SW 1271 (cell line): ENCODE data around the gene RANBP3.
A peak's percentile ranks its signal among the peaks of the same experiment; 100 is the strongest.
"Not testable (repeated sequence)": the region's sequence is repeated elsewhere in the genome, so short reads cannot be mapped to it uniquely, and the experiment has no call there.

Experiments
- DNase-seq, 2 experiments: peaks; one replicate each; lab custom pipeline; 2025; lab: John Stamatoyannopoulos, UW

RANBP3 gene

DNA sequence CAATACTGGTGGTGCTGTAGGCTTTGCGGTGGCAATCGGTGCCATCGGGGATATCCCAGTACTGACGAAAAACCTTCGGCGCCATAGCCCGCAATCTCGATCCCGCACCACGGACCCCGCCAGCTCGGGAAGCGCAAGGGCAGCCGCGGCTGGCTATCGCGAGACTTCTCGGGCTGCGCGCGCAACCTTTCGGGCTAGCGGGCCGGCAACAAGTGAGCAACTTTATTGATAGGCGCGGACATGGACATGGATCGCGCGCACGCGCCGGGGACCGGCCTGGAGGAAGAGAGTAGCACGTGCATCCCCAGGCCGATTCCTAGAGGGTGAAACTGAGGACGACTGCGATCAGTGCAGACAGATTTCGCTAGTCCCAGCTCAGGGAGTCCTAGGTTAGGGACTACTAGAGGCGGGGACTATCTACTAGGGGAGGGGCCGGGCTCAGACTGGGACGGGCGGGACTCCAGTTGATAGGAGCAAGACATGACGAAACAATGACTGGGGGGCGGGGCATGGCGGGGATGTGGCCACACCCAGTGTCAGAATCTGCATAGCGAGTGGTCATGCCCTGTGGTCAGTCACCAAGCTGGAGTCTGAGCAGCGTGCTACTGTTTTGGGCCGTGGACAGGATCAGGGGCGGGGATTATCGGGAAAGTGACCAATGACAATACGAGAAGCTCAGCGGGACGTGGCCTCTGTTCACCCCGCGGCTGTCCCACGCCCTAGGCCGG, 74.2 kb downstream of the RANBP3 start, which contains the start of gene NDUFA11:
TSS of gene NDUFA11 (minus strand) at position 167 of the 728 bp plus-strand sequence. CDS start at position 85, 82 bp downstream.
- DNase-seq: peak; percentile 92 to 96

DNA sequence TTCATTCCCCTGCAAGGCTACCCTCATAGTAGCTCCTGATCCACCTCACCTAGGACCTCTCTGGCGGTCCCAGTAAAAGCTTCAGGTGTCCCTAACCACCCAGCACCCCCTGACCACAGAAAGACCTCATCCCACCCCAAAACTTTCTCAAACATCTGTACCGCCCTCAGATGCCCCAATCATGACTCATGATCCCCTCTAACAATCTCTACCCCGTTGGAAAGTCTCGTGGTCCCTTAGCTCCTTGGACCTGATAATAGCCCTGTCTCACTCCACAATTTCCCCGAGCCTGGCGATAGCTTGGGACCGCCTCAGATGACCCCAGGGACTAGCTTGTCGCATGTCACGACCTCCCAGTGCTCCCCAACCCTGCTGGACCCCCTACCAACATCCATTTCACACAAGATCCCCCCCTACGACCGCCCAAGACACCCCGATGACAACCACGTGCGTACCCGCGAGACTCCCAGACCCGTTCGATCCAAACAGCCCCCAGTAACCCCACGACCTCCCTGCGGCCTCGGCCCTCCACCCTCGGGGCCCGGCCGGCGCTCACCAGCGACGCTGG, 74.8 kb downstream of the RANBP3 start:
- no peak for DNase-seq

DNA sequence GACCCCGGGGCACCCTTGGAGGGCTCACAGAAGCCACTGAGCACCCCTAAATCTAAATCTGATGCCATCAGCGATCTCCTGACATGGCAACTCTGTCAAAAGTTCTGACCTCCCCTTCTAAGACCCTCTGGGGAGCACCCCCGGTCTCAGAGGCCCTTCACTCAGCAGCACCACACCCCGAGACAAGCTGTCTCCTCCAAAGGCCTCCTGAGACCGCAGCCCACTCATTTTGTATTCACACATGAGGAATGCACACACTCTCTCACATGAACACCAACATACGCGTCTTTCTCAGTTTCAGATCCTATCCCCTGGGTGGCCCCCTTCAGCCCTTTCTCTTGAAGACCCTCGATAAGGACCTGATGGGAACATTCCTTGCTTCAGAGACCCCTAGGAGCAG, 77.0 kb downstream of the RANBP3 start:
- no peak for DNase-seq

DNA sequence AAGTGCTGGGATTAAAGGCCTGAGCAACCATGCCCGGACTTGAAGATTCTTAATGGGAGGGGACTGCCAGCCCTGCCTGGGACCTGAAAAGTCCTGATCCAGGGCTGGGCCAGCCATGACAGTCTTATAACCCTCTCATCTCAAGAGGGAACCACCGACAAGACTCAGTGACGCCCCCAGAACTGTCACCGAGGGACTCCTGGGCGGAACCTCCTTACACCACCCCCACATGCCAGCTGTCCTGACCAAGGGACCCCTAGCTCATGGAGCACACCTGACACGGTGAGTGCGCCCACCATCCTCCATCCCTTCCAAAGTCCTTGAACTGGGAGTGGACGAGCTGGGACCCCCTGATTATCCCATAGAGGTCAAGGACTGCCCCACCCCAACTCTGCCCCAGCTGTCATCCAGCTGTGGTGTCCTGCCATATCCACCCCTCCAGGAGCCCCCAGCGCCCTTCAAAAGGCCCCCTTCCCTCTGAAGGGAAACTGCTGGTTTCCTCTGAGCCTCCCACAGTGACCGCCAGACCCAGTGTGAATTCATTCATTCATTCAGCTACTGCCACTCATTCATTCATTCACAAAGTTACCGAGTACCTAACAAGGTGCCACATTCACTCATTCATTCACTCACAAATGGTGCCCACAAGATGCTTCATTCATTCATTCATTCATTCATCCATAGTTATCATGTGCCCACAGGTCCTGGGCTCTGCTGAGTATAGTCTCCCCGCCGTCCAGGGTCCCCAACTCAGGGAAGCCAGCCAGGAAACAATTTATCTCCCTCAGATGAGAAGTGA, 78.0 kb downstream of the RANBP3 start:
- DNase-seq: no peak

DNA sequence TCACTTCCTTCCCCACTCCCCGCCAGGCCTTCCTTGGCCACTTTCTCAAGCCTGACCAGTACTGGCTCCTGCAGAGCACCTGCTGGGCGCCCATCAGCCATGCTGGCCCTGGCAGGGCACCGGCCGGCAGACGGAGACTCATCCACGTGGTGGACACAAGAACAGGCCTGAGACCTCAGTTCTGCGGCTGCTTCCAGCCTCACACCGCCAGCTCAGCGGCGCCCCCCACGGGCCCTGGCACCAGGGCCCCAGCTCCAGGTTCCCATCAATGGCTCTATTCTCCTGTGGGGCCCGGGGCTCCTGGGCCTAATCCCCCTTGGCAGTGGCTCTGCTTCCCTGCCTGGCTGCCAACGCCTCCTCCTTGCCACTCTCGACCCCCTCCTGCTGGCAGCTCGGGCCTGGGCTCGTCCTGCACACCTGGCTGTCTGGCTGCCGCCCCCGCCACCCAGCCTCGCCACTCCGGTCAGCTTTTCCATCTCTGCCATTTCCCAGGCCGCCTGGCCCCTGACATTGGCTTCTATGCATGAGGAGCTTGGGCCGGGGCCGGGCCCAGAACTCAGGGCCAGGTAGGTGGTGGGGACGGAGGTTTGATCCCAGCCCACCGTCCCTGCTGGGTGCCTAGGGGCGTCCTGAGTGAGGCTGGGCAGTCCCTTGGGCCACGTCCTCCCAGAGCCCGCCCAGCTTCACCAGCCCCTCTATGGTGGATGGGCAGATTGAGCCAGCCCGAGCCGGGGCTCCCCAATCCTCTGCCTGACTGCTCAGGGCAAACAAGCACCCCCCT, 80.6 kb downstream of the RANBP3 start:
- DNase-seq: no peak

DNA sequence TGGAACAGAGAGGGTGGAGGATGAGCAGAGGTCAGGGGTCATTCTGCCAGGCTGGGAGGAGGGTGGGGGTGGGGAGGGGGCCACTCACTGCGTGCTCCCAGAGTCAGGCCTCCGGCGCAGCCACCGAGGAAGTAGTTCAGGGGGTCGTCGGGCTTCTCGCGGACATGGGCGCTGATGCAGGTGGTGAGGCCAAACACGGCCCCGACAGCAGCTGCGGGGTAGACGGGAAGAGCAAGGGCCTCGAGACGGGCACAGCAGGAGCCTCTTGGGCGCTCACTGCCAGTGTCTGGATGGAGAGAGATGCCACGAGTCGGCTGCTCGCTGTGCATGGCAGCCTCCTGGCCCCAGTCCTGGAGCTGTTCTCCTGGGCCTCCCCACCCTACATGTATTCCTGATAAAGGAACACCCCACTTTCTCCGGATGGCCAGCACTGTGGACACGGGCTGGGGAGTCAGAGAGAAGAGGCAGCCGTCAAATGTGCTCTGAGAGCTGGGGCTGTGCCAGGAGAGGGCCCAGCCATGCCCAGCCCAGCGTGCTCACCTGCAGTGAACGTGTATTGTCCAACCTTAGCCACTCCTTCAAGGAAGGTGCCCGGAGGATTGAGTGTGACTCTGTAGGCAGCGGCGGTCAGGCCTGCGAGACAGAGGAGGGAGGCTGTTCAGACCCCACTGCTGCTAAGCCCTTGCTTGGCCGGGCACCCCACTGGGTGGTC, 81.4 kb downstream of the RANBP3 start:
- no peak for DNase-seq

DNA sequence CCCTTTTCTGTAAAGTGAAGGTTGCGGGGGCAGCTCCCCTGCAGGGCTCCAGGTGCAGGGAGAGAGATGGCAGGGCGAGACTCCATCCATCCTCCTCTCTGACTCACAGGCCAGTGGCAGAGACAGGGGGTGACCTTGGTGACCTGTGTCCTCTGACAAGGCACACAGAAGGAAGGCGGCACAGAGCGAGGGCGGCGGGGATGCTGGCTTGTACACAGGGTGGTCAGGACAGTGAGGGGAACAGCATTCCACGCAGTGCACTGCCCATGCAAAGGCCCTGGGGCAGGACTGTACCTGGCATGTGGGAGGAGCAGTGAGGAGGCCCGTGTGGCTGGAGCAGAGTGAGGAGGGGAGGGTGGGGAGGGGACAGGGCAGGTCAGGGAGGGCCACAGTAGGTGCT, 82.0 kb downstream of the RANBP3 start:
- DNase-seq: no peak

DNA sequence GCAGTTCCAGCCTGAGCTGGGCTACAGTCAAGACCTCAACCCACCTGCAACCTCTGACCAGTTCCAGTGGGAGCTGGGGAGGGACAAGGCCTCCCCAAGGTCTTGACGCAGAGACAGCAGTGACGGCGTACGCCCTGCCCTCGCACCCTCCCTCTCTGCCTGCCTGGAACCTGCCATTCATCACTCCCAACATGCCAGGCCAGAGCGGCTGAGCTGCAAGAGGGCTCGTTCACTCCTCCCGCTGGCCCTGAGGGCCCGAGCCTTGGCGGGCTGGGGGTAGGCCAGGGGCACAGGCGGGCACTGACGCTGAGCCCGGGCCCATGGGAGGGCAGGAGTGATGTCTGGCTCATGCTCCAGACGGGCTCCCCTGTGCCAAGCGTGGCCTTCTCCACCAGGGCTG, 82.5 kb downstream of the RANBP3 start:
- no peak for DNase-seq

DNA sequence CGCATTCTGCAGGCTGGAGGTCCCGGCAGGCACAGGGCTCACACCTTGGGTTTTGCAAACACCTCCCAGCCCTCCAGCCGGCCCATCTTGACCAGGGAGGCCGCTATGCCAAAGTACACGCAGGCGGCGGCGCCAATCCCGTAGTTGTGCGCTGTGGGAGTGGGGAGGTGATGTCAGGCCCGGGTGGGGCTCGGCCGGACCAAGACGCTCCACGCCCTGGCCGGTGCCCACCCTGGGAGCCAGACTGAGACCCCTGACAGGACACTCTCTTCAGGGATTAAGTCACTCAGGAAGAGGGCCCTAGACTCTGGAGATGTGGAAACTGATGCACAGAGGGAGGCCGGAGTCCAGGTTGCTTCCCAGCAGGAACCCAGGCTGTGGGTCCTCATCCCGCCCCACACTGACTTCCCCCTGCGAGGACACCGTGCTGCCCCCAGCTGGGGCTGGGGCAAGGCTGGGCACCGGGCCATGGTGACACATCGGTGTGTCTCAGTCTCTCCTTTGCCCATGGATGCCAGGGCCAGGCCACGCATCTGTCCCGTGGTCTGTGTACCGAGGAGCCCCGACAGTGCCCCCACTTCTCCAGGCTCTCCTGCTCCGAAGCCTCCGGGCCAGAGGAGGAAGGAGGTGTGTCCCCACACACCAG, 83.1 kb downstream of the RANBP3 start:
- no peak for DNase-seq

DNA sequence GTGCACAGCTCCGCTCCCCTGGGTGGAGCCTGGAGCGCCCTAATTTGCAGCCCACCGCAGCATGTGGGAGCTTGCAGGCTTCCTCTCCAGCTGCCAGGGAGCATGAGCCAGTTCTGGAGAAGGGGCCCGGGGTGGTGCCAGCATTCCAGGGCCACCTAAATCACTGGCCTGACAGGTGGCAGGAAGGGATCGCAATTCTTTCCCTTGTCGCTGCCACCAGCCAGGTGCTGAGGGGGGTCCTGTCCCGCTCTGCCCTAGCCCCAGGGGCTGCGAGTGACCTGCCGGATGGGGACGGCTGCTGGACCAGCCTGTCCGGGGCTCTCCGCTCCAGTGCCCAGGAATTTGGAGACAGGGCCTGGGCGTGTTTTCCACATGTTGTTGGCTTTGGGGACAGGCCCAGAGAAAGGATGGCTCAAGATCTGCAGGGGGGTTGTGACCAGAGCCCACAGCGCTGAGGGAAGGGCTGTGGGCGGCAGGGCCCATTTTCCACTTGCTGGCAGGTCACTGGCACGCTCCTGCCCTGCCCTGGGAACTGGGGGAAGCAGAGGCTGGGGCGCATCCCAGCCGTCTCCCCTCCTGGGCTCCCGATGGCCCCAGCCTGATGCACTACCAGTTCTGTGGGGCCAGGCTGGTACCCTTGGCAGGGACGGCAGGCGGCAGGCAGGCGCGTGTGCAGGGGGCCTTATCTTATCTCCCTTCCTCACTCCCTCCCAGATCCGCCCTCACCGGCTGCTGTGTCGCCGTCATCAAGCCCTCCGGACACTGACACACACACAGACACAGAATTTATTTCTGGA, 83.8 kb downstream of the RANBP3 start:
- no peak for DNase-seq

DNA sequence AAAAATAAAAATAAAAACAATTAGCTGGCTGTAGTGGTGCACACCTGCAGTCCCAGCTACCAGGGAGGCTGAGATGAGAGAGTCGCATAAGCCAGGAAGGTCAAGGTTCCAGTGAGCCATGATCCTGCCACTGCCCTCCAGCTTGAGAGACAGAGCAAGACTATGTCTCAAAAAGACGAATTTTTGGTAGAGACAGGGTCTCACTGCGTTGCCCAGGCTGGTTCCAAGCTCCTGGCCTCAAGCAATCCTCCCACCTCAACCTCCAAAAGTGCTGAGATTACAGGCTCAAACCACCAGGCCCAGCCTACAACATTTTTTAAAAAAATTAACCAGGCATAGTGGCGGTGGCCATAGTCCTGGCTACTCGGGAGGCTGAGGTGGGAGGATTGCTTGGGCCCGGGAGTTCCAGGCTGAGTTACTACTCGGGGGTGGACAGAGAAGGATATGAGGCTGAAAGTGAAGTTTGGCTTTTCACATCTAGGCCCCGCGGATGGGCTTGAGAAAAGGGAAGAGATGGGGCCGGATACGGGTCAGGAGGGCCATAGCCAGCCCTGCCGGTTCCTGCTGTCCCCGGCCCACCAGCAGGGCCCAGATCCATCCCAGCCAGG, 84.5 kb downstream of the RANBP3 start:
- DNase-seq: no peak

DNA sequence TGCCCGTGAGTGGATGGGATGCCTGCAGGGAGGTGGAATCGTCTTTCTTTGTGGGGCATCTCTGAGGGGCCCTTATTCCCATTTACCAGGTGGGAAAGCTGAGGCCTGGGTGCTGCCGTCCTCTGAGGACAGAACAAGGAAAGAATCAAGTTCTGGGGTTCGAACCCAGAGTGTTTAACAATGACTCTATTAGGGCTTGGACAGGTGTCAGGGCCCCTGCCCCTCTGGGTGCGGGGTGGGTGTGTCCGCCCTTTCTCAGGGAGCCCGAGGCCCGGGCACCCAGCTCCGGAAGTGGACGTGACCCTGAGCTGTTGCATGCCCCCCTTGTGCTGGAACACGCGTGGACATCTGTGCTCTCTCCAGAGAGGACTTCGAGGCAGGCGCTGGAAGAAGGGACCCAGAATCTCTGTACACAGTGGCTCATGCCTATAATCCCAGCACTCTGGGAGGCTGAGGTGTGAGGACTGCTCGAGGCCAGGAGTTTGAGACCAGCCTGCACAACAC, 85.1 kb downstream of the RANBP3 start:
- no peak for DNase-seq

DNA sequence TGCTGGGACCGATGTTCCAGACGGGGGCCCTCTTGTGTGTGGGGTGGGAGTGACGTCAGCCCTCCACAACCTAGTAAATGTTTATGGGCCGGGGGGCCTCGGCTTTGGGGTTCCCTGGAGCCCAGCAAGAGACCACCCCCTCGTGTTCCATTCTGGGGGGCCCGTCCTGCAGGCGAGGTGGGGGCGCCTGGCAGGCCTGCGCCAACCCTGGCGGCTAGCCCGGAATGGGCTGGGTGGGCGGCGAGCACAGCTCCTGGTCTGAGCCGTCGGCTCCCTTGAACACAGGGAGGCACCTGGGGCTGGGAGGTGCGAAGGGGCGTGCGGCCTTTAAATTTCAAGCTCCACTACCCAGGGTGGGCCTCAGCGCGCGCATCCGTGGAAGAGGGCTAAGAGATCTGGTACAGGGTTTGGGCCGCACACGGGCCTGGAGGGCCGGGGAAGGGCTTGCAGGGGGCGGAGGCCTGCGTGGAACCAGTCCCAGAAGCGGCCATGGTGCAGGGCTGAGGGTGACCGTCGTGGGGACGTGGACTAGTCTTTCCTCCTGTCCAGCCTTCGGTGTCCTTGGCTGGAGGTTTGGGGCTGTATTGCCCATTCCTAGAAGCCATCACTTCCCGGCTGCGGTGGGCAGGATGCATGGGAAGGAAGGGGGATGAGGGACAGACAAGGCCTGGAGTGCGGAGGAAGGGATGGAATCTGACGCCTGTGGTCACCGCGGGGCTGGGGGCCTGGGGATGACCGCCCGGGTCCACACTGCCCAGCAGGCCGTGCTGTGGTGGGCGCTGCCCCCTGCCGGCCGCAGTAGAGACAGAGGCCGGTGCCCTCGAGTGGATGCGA, 85.8 kb downstream of the RANBP3 start:
- DNase-seq: peak in 1 of 2 experiments; percentile 21

DNA sequence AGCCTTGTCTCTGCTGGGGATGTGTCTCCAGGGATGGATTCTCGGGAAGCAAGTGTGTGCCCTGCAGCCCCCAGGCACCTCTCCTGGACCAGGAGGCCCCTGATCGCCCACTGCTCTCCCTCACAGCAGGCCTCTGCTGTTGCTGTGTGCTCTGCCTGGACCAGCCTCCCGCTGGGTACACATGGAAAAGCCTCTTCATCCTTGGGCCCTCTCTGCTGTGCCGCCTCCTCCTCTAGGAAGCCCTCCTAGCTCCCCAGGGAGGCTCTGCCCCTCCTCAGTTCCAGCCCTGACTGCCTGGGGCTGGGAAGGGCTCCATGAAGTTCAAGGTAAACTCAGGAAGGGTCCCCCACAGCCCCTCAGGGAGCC, 86.4 kb downstream of the RANBP3 start:
- no peak for DNase-seq

DNA sequence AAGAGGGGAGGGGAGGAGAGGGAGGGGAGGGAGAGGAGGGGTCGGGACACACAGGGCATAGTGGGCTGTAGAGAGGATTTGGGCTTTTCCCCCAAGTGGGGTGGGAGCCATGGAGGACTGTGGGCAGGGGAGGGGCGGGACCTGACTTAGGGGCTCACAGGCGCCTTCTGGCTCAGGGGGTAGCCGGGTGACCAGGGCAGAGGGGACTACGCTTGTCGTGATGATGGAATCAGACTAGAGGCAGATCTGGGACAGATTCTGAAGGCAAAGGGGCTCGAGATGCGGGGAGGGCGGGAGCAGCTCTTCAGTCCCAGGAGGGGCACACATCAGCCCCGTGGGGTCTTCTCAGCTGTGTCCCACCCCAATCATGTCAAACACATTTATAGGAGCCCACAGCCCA, 87.8 kb downstream of the RANBP3 start:
- no peak for DNase-seq

DNA sequence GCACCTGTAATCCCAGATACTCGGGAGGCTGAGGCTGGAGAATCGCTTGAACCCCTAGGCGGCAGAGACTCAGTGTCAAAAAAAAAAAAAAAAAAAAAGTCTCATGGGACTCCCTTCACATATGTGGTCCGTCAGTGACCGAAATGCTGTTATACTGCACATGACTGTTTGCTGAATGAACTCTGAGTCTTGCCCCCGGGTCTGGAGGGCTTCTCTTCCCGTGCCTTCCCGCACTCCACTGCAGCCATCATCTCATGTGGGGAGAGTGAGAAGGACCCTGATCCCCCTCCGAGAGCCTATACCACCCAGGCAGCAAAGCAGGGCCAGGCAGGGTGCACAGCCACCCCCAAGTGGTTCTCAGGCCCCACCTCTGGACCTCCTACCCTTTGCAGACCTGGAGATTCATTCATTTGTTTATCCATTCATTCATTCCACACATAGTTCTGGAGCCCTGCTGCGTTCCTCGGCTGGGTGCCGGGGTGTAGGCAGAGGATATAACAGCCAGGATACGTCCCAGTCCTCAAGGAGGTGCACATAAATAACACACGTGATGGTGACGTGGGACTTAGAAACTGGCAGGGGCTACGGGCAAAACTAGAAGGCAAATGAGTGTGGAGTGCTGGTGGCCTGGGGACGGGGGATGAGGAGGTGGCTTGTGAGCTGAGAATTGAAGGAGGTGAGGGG, 88.5 kb downstream of the RANBP3 start:
- DNase-seq: no peak

DNA sequence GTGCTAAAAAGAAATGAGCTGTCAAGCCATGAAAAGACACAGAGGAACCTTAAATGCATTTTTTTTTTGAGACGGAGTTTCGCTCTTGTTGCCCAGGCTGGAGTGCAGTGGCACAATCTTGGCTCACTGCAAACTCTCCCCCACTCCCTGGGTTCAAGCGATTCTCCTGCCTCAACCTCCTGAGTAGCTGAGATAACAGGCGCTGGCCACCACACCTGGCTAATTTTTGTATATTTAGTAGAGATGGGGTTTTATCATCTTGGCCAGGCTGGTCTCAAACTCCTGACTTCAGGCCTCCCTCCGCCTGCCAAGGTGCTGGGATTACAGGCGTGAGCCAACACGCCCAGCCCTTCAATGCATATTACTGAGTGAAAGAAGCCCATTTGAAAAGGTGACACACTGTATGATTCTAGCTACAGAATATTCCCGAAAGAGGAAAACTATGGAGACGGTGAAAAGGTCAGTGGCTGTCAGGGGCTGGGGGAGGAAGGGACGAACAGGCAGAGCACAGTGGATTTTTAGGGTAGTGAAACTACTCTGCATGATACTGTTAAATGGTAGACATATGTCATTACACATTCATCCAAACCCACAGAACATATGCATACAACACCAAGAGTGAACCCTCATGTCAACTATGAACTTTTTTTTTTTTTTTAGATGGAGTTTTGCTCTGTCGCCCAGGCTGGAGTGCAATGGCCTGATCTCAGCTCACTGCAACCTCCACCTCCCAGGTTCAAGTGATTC, 93.7 kb downstream of the RANBP3 start:
- not testable (repeated sequence) for DNase-seq
